ENCODE results near the gene SUN1. TPM values are rescaled to one million over a fixed set of nuclear protein-coding genes. Genes with fewer than 3 reads are reported as not detected.

Gene SUN1
- total and polyA plus RNA-seq, 2 donors (not counting 1 experiment from before 2014, with no cell fraction given): 185 to 220 TPM

GRCh38 chr7:835485-836401, 3.5 kb downstream of the SUN1 start:
- Histone ChIP-seq H3K27ac (ENCODE audit: insufficient read depth, low read length) (no peak overlapping the region), H2AFZ (ENCODE audit: low read length) (no peak overlapping the region)

GRCh38 chr7:836429-836828, 4.2 kb downstream of the SUN1 start:
- H3K27me3 ChIP-seq (ENCODE audit: control insufficient read depth, insufficient read depth, low read length): no peaks in the 10 kb centered on the region
- H3K79me2 ChIP-seq (ENCODE audit: control insufficient read depth, insufficient read depth, low read length): peaks cover 77% of the 10 kb centered on the region
- DNase-seq (ENCODE audit: low read depth in 2 of 2): peak; percentile 42 to 63
- H3K4me2 ChIP-seq (ENCODE audit: extremely low read depth, insufficient read depth, low read length): no peak overlapping the region
- H2AFZ ChIP-seq (ENCODE audit: low read length): no peak overlapping the region
- H3K4me3 ChIP-seq (replicated peaks in 1 of 4; ENCODE audit: control extremely low read depth in 1 of 4, insufficient read depth in 1 of 4, low read depth in 3 of 4, low read length in 4 of 4): no peak overlapping the region
- TF ChIP-seq EZH2 (IDR thresholded peaks at IDR 0.05; ENCODE audit: low read length, missing control alignments) (no peak), CTCF (conservative IDR thresholded peaks at IDR 0.05 in 1 of 2, IDR thresholded peaks at IDR 0.05 in 1 of 2; ENCODE audit: low read depth in 1 of 2, low read length in 2 of 2) (peak; percentile 60 to 71)
- H3K27ac ChIP-seq (ENCODE audit: insufficient read depth, low read length): no peak overlapping the region
- H3K9me3 ChIP-seq (ENCODE audit: control insufficient read depth, insufficient read depth, low read depth, low read length): no peaks in the 10 kb centered on the region
- H3K36me3 ChIP-seq (ENCODE audit: control insufficient read depth, insufficient read depth, low read length): peaks cover 9% of the 10 kb centered on the region
- no peak overlapping the region for H3K9ac ChIP-seq (ENCODE audit: insufficient read depth, low read length)
- peaks cover 12% of the 10 kb centered on the region for H3K4me1 ChIP-seq (ENCODE audit: control insufficient read depth, extremely low read depth, insufficient read depth, low read length)
- no peaks in the 10 kb centered on the region for H4K20me1 ChIP-seq (ENCODE audit: control insufficient read depth, extremely low read depth, insufficient read depth, low read length)

More at GRCh38 chr7:835485-836401, 3.5 kb downstream of the SUN1 start:
- Histone ChIP-seq H3K4me1 (ENCODE audit: control insufficient read depth, extremely low read depth, insufficient read depth, low read length) (peaks cover 13% of the 10 kb centered on the region), H3K27me3 (ENCODE audit: control insufficient read depth, insufficient read depth, low read length) (no peaks in the 10 kb centered on the region), H3K9ac (ENCODE audit: insufficient read depth, low read length) (no peak overlapping the region), H4K20me1 (ENCODE audit: control insufficient read depth, extremely low read depth, insufficient read depth, low read length) (no peaks in the 10 kb centered on the region), H3K4me2 (ENCODE audit: extremely low read depth, insufficient read depth, low read length) (no peak overlapping the region), H3K36me3 (ENCODE audit: control insufficient read depth, insufficient read depth, low read length) (peaks cover 9% of the 10 kb centered on the region), H3K4me3 (replicated peaks in 1 of 4; ENCODE audit: control extremely low read depth in 1 of 4, insufficient read depth in 1 of 4, low read depth in 3 of 4, low read length in 4 of 4) (no peak overlapping the region), H3K9me3 (ENCODE audit: control insufficient read depth, insufficient read depth, low read depth, low read length) (no peaks in the 10 kb centered on the region), H3K79me2 (ENCODE audit: control insufficient read depth, insufficient read depth, low read length) (peaks cover 81% of the 10 kb centered on the region)
- DNase-seq (ENCODE audit: low read depth in 2 of 2): no peak
- no peak for TF ChIP-seq EZH2 (IDR thresholded peaks at IDR 0.05; ENCODE audit: low read length, missing control alignments)
- TF ChIP-seq CTCF (conservative IDR thresholded peaks at IDR 0.05 in 1 of 2, IDR thresholded peaks at IDR 0.05 in 1 of 2; ENCODE audit: low read depth in 1 of 2, low read length in 2 of 2): no peak

- no peaks in the 10 kb centered on the region for H3K9me3 ChIP-seq (ENCODE audit: control insufficient read depth, insufficient read depth, low read depth, low read length)
- no peak overlapping the region for H3K9ac ChIP-seq (ENCODE audit: insufficient read depth, low read length)
- H3K4me3 ChIP-seq (replicated peaks in 1 of 4; ENCODE audit: control extremely low read depth in 1 of 4, insufficient read depth in 1 of 4, low read depth in 3 of 4, low read length in 4 of 4): no peak overlapping the region
- no peaks in the 10 kb centered on the region for H3K27me3 ChIP-seq (ENCODE audit: control insufficient read depth, insufficient read depth, low read length)
- peaks cover 77% of the 10 kb centered on the region for H3K79me2 ChIP-seq (ENCODE audit: control insufficient read depth, insufficient read depth, low read length)
- H3K36me3 ChIP-seq (ENCODE audit: control insufficient read depth, insufficient read depth, low read length): peaks cover 11% of the 10 kb centered on the region
- peaks cover 12% of the 10 kb centered on the region for H3K4me1 ChIP-seq (ENCODE audit: control insufficient read depth, extremely low read depth, insufficient read depth, low read length)
- DNase-seq (ENCODE audit: low read depth in 2 of 2): no peak
- H3K4me2 ChIP-seq (ENCODE audit: extremely low read depth, insufficient read depth, low read length): no peak overlapping the region
- H4K20me1 ChIP-seq (ENCODE audit: control insufficient read depth, extremely low read depth, insufficient read depth, low read length): no peaks in the 10 kb centered on the region
- H3K27ac ChIP-seq (ENCODE audit: insufficient read depth, low read length): no peak overlapping the region
- no peak overlapping the region for H2AFZ ChIP-seq (ENCODE audit: low read length)
- TF ChIP-seq EZH2 (IDR thresholded peaks at IDR 0.05; ENCODE audit: low read length, missing control alignments): no peak
- TF ChIP-seq CTCF (conservative IDR thresholded peaks at IDR 0.05 in 1 of 2, IDR thresholded peaks at IDR 0.05 in 1 of 2; ENCODE audit: low read depth in 1 of 2, low read length in 2 of 2): no peak
Measured at GRCh38 chr7:837001-837400, 4.7 kb downstream of the SUN1 start.

Data from fibroblast of lung (primary cell).